ENCODE data around the gene EFCAB6. TPM values are rescaled to one million over a fixed set of nuclear protein-coding genes. Genes with fewer than 3 reads are reported as not detected.
A peak's percentile ranks its signal among the peaks of the same experiment; 100 is the strongest.

EFCAB6 gene
- 0.25 and 0.26 TPM in 2 replicates for polyA plus RNA-seq (2013)

- Histone ChIP-seq H3K4me1 (ENCODE audit: control insufficient read depth in 1 of 2, insufficient read depth in 2 of 2, low read length in 2 of 2) (peaks cover 6 to 9% of the 10 kb centered on the region in 2 experiments), H4K91ac (ENCODE audit: low read depth, low read length) (peak within 1 kb of the TSS; percentile 56), H3K36me3 (ENCODE audit: control insufficient read depth in 1 of 2, insufficient read depth in 2 of 2, low read length in 2 of 2) (no peaks in the 10 kb centered on the region), H3K18ac (ENCODE audit: low read length) (peak within 1 kb of the TSS; percentile 25), H3K9ac (ENCODE audit: low read length) (peak within 1 kb of the TSS; percentile 90), H3K27ac (ENCODE audit: low read depth, low read length) (no peak within 1 kb of the TSS), H3K23ac (ENCODE audit: low read length) (no peak within 1 kb of the TSS), H2BK5ac (ENCODE audit: low read depth, low read length, poor library complexity) (no peak within 1 kb of the TSS), H4K12ac (ENCODE audit: low read depth, low read length) (peak within 1 kb of the TSS; percentile 93), H3K14ac (ENCODE audit: low read length) (peak within 1 kb of the TSS; percentile 90), H3K79me1 (ENCODE audit: low read length) (peaks cover 4% of the 10 kb centered on the region), H3K4me2 (ENCODE audit: low read length) (peak within 1 kb of the TSS; percentile 81), H3K9me3 (ENCODE audit: insufficient read depth, low read depth, low read length) (peaks cover 2% of the 10 kb centered on the region), H2BK120ac (ENCODE audit: insufficient read depth, low read length, poor library complexity) (peak within 1 kb of the TSS; percentile 48), H2AK5ac (ENCODE audit: low read length) (peak within 1 kb of the TSS; percentile 40), H3K27me3 (ENCODE audit: insufficient read depth, low read length) (no peaks in the 10 kb centered on the region), H3K4me3 (ENCODE audit: low read depth, low read length) (peak within 1 kb of the TSS; percentile 84), H2BK12ac (ENCODE audit: low read length) (no peak within 1 kb of the TSS), H3K4ac (ENCODE audit: low read depth, low read length) (peak within 1 kb of the TSS; percentile 68), H3K79me2 (ENCODE audit: control insufficient read depth, insufficient read depth, low read length, poor library complexity) (peaks cover 3% of the 10 kb centered on the region), H2AFZ (ENCODE audit: insufficient read depth, low read length, poor library complexity) (peak within 1 kb of the TSS; percentile 98), H4K8ac (ENCODE audit: low read depth, low read length) (peak within 1 kb of the TSS; percentile 98)
- WGBS (ENCODE audit: extremely low coverage, insufficient coverage, insufficient read length), result no CpG with 5 or more reads among the region's 55 CpGs
- DNase-seq, result peak; percentile 59 to 89
These were observed at the start of gene EFCAB6 for GRCh38 chr22:43812149-43812842. Gene EFCAB6 (minus strand): TSS chr22:43812305. CDS start chr22:43782318, 29,987 bp downstream.

- Histone ChIP-seq H4K12ac (ENCODE audit: low read depth, low read length) (no peak overlapping the region), H4K8ac (ENCODE audit: low read depth, low read length) (no peak overlapping the region), H3K9ac (ENCODE audit: low read length) (no peak overlapping the region), H3K9me3 (ENCODE audit: insufficient read depth, low read depth, low read length) (no peaks in the 10 kb centered on the region), H2BK120ac (ENCODE audit: insufficient read depth, low read length, poor library complexity) (no peak overlapping the region), H2AFZ (ENCODE audit: insufficient read depth, low read length, poor library complexity) (no peak overlapping the region), H3K27me3 (ENCODE audit: insufficient read depth, low read length) (peaks cover 16% of the 10 kb centered on the region), H3K14ac (ENCODE audit: low read length) (no peak overlapping the region), H3K23ac (ENCODE audit: low read length) (no peak overlapping the region), H3K4ac (ENCODE audit: low read depth, low read length) (no peak overlapping the region), H3K36me3 (ENCODE audit: control insufficient read depth in 1 of 2, insufficient read depth in 2 of 2, low read length in 2 of 2) (no peaks in the 10 kb centered on the region), H2BK12ac (ENCODE audit: low read length) (no peak overlapping the region), H2AK5ac (ENCODE audit: low read length) (no peak overlapping the region), H3K79me2 (ENCODE audit: control insufficient read depth, insufficient read depth, low read length, poor library complexity) (no peaks in the 10 kb centered on the region), H4K91ac (ENCODE audit: low read depth, low read length) (no peak overlapping the region), H3K27ac (ENCODE audit: low read depth, low read length) (no peak overlapping the region), H3K4me3 (ENCODE audit: low read depth, low read length) (no peak overlapping the region), H3K4me1 (ENCODE audit: control insufficient read depth in 1 of 2, insufficient read depth in 2 of 2, low read length in 2 of 2) (peaks cover 0 to 2% of the 10 kb centered on the region in 2 experiments), H3K18ac (ENCODE audit: low read length) (no peak overlapping the region), H3K79me1 (ENCODE audit: low read length) (no peaks in the 10 kb centered on the region), H3K4me2 (ENCODE audit: low read length) (no peak overlapping the region), H2BK5ac (ENCODE audit: low read depth, low read length, poor library complexity) (no peak overlapping the region)
- no peak for DNase-seq
- WGBS (ENCODE audit: extremely low coverage, insufficient coverage, insufficient read length), result no CpG with 5 or more reads among the region's 9 CpGs
These were observed 49.4 kb upstream of the EFCAB6 start for GRCh38 chr22:43861529-43861928.

- Histone ChIP-seq H3K4me1 (ENCODE audit: control insufficient read depth in 1 of 2, insufficient read depth in 2 of 2, low read length in 2 of 2) (peaks cover 0 to 2% of the 10 kb centered on the region in 2 experiments), H2BK120ac (ENCODE audit: insufficient read depth, low read length, poor library complexity) (no peak overlapping the region), H3K9ac (ENCODE audit: low read length) (no peak overlapping the region), H3K79me1 (ENCODE audit: low read length) (no peaks in the 10 kb centered on the region), H3K79me2 (ENCODE audit: control insufficient read depth, insufficient read depth, low read length, poor library complexity) (no peaks in the 10 kb centered on the region), H3K9me3 (ENCODE audit: insufficient read depth, low read depth, low read length) (no peaks in the 10 kb centered on the region), H3K4ac (ENCODE audit: low read depth, low read length) (no peak overlapping the region), H3K27me3 (ENCODE audit: insufficient read depth, low read length) (peaks cover 16% of the 10 kb centered on the region), H4K91ac (ENCODE audit: low read depth, low read length) (no peak overlapping the region), H4K12ac (ENCODE audit: low read depth, low read length) (no peak overlapping the region), H3K4me3 (ENCODE audit: low read depth, low read length) (no peak overlapping the region), H3K27ac (ENCODE audit: low read depth, low read length) (no peak overlapping the region), H3K18ac (ENCODE audit: low read length) (no peak overlapping the region), H2AFZ (ENCODE audit: insufficient read depth, low read length, poor library complexity) (no peak overlapping the region), H3K4me2 (ENCODE audit: low read length) (no peak overlapping the region), H3K14ac (ENCODE audit: low read length) (no peak overlapping the region), H2BK12ac (ENCODE audit: low read length) (no peak overlapping the region), H2BK5ac (ENCODE audit: low read depth, low read length, poor library complexity) (no peak overlapping the region), H3K36me3 (ENCODE audit: control insufficient read depth in 1 of 2, insufficient read depth in 2 of 2, low read length in 2 of 2) (no peaks in the 10 kb centered on the region), H3K23ac (ENCODE audit: low read length) (no peak overlapping the region), H4K8ac (ENCODE audit: low read depth, low read length) (no peak overlapping the region), H2AK5ac (ENCODE audit: low read length) (no peak overlapping the region)
- whole genome bisulfite sequencing (ENCODE audit: extremely low coverage, insufficient coverage, insufficient read length), result no CpG with 5 or more reads among the region's 12 CpGs
- no peak for DNase-seq
These were observed 48.7 kb upstream of the EFCAB6 start for GRCh38 chr22:43860831-43861230.

DNA sequence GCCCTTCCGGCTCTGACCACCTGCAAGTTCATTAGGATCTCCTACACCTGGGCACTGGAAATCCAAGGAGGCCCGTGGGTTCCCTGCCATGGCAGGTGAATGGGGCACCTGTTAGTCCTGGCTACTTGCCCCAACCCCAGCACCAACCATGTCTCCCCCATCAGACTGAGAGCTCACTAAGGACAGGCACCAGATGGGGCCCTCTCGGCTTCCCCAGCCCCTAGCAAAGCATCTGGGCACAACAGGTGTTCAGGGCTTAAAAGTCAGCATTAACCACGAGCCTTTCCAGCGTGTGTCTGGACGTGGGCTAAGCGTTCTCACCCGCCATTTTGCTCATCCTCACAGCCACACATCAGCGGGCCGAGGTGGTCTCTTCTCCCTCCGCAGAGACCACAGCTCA lies 48.0 kb upstream of the EFCAB6 start:
- H3K9ac ChIP-seq (ENCODE audit: low read length), result no peak overlapping the region
- H3K4me2 ChIP-seq (ENCODE audit: low read length), result no peak overlapping the region
- H4K12ac ChIP-seq (ENCODE audit: low read depth, low read length), result no peak overlapping the region
- H3K18ac ChIP-seq (ENCODE audit: low read length), result no peak overlapping the region
- H2BK5ac ChIP-seq (ENCODE audit: low read depth, low read length, poor library complexity), result no peak overlapping the region
- peaks cover 16% of the 10 kb centered on the region for H3K27me3 ChIP-seq (ENCODE audit: insufficient read depth, low read length)
- no peak overlapping the region for H3K4ac ChIP-seq (ENCODE audit: low read depth, low read length)
- H2AK5ac ChIP-seq (ENCODE audit: low read length), result no peak overlapping the region
- no peak overlapping the region for H3K14ac ChIP-seq (ENCODE audit: low read length)
- H3K79me2 ChIP-seq (ENCODE audit: control insufficient read depth, insufficient read depth, low read length, poor library complexity), result no peaks in the 10 kb centered on the region
- H3K27ac ChIP-seq (ENCODE audit: low read depth, low read length), result no peak overlapping the region
- H2AFZ ChIP-seq (ENCODE audit: insufficient read depth, low read length, poor library complexity), result no peak overlapping the region
- no peak overlapping the region for H2BK120ac ChIP-seq (ENCODE audit: insufficient read depth, low read length, poor library complexity)
- no peak overlapping the region for H4K8ac ChIP-seq (ENCODE audit: low read depth, low read length)
- H3K79me1 ChIP-seq (ENCODE audit: low read length), result no peaks in the 10 kb centered on the region
- DNase-seq, result no peak
- H3K4me1 ChIP-seq (ENCODE audit: control insufficient read depth in 1 of 2, insufficient read depth in 2 of 2, low read length in 2 of 2), result peaks cover 0 to 2% of the 10 kb centered on the region in 2 experiments
- WGBS (ENCODE audit: extremely low coverage, insufficient coverage, insufficient read length), result no CpG with 5 or more reads among the region's 11 CpGs
- no peaks in the 10 kb centered on the region for H3K36me3 ChIP-seq (ENCODE audit: control insufficient read depth in 1 of 2, insufficient read depth in 2 of 2, low read length in 2 of 2)
- no peak overlapping the region for H3K23ac ChIP-seq (ENCODE audit: low read length)
- H3K9me3 ChIP-seq (ENCODE audit: insufficient read depth, low read depth, low read length), result no peaks in the 10 kb centered on the region
- H2BK12ac ChIP-seq (ENCODE audit: low read length), result no peak overlapping the region
- H4K91ac ChIP-seq (ENCODE audit: low read depth, low read length), result no peak overlapping the region
- H3K4me3 ChIP-seq (ENCODE audit: low read depth, low read length), result no peak overlapping the region
